Neural cell (in vitro differentiated cells): ENCODE results near the gene ALAS1. TPM values are rescaled to one million over a fixed set of nuclear protein-coding genes. Genes with fewer than 3 reads are reported as not detected.

Source experiments
- H2AFZ ChIP-seq: fragments of 200-600, 300-800 bp; sonication (generic), shearing (Covaris generic); 2 replicates; pipeline ENCODE4 v1.6.0; 2014; ENCODE audit warnings: low read depth, mild to moderate bottlenecking, antibody characterized with exemption, low read length, moderate library complexity
- H3F3A ChIP-seq: fragments of 200-600 bp; shearing (Covaris generic); 2 replicates; pipeline ENCODE4 v1.6.1; 2016; ENCODE audit warnings: mild to moderate bottlenecking, moderate library complexity, mixed read lengths, antibody characterized with exemption, low read length; ENCODE audit not compliant: insufficient read depth, poor library complexity, severe bottlenecking
- H3K27ac ChIP-seq: fragments of 200-600, 300-800 bp; sonication (generic), shearing (Covaris generic); 2 replicates; pipeline ENCODE4 v1.5.1; 2014; ENCODE audit warnings: mild to moderate bottlenecking, low read length, moderate library complexity
- H3K27me3 ChIP-seq: fragments of 300-800, 200-600 bp; sonication (generic), shearing (Covaris generic); 2 replicates; pipeline ENCODE4 v1.6.0; 2014; ENCODE audit warnings: mild to moderate bottlenecking, low read depth, low read length, moderate library complexity; ENCODE audit not compliant: insufficient read depth
- H3K36me3 ChIP-seq: fragments of 300-800, 200-600 bp; sonication (generic), shearing (Covaris generic); 2 replicates; pipeline ENCODE4 v1.5.1; 2014; ENCODE audit warnings: mild to moderate bottlenecking, antibody characterized with exemption, low read length, moderate library complexity; ENCODE audit not compliant: insufficient read depth
- H3K4me2 ChIP-seq: fragments of 300-800, 200-600 bp; sonication (generic), shearing (Covaris generic); 2 replicates; pipeline ENCODE4 v1.6.0; 2014; ENCODE audit warnings: mild to moderate bottlenecking, low read length
- H3K4me3 ChIP-seq: fragments of 300-800, 200-600 bp; sonication (generic), shearing (Covaris generic); 2 replicates; pipeline ENCODE4 v1.5.1; 2014; ENCODE audit warnings: mild to moderate bottlenecking, low read length, moderate library complexity
- H3K79me2 ChIP-seq: fragments of 200-600 bp; shearing (Covaris generic); replicated peaks from 2 replicates; pipeline ENCODE4 v1.6.0; 2014; ENCODE audit warnings: mild to moderate bottlenecking, low read length, moderate library complexity; ENCODE audit not compliant: insufficient read depth
- H3K9ac ChIP-seq: fragments of 300-800, 200-600 bp; sonication (generic), shearing (Covaris generic); 2 replicates; pipeline ENCODE4 v1.6.1; 2016; ENCODE audit warnings: mild to moderate bottlenecking, low read length, mixed read lengths
- H3K9me2 ChIP-seq: fragments of 200-600 bp; shearing (Covaris generic); 2 replicates; pipeline ENCODE4 v1.6.1; 2016; ENCODE audit warnings: mild to moderate bottlenecking, low read length, mixed read lengths; ENCODE audit not compliant: insufficient read depth
- H3K9me3 ChIP-seq: fragments of 200-600, 300-800 bp; sonication (generic), shearing (Covaris generic); 2 replicates; pipeline ENCODE4 v1.6.1; 2016; ENCODE audit warnings: mild to moderate bottlenecking, mixed run types, low read length, moderate library complexity, mixed read lengths
- H4K20me1 ChIP-seq: fragments of 200-600 bp; shearing (Covaris generic); 2 replicates; pipeline ENCODE4 v1.6.1; 2016; ENCODE audit warnings: mild to moderate bottlenecking, mixed run types; ENCODE audit not compliant: insufficient read depth
- EP300 ChIP-seq: fragments of 450-650 bp; conservative IDR thresholded peaks from 2 replicates; pipeline ENCODE4 v1.6.1; 2014; ENCODE audit warnings: antibody characterized with exemption, mild to moderate bottlenecking, moderate library complexity; ENCODE audit not compliant: poor library complexity, severe bottlenecking
- EZH2 ChIP-seq: fragments of 200-600, 300-800 bp; shearing (Covaris generic), sonication (generic); IDR thresholded peaks from 2 replicates; pipeline ENCODE4 v1.6.1; 2014; ENCODE audit warnings: antibody characterized with exemption, low read length, borderline replicate concordance, mild to moderate bottlenecking; ENCODE audit not compliant: insufficient read depth, poor library complexity, severe bottlenecking
- MXI1 ChIP-seq: fragments of 450-650 bp; conservative IDR thresholded peaks from 2 replicates; pipeline ENCODE4 v1.6.1; 2014; ENCODE audit warnings: antibody characterized with exemption, mild to moderate bottlenecking; ENCODE audit not compliant: poor library complexity, severe bottlenecking
- POLR2AphosphoS5 ChIP-seq: IDR thresholded peaks from 2 replicates; pipeline ENCODE4 v1.6.1; 2012
- SMC3 ChIP-seq: fragments of 450-650 bp; conservative IDR thresholded peaks from 2 replicates; pipeline ENCODE4 v1.6.1; 2014; ENCODE audit warnings: antibody characterized with exemption, mild to moderate bottlenecking, moderate library complexity; ENCODE audit not compliant: poor library complexity
- TAF1 ChIP-seq: IDR thresholded peaks from 2 replicates; pipeline ENCODE4 v1.6.1; 2012; ENCODE audit warnings: low read depth
- polyA plus RNA-seq: library from polyadenylated mRNA; depleted of rRNA; stranded (reverse); fragments of >200 nt; gene quantifications from 2 replicates; pipeline ENCODE4 v1.2.3, GENCODE V29; 2014
- TF ChIP-seq, protein P1 (sequence below): IDR thresholded peaks from 2 replicates; pipeline ENCODE4 v1.6.1; 2012; ENCODE audit warnings: borderline replicate concordance
- TF ChIP-seq, protein P2 (sequence below): fragments of 450-650 bp; IDR thresholded peaks from 2 replicates; pipeline ENCODE4 v1.5.1; 2014; ENCODE audit warnings: antibody characterized with exemption, mild to moderate bottlenecking, moderate library complexity; ENCODE audit not compliant: poor library complexity, severe bottlenecking

The ALAS1 gene
- polyA plus RNA-seq, 1 donor from 2014 or later, result 66.0 TPM

DNA sequence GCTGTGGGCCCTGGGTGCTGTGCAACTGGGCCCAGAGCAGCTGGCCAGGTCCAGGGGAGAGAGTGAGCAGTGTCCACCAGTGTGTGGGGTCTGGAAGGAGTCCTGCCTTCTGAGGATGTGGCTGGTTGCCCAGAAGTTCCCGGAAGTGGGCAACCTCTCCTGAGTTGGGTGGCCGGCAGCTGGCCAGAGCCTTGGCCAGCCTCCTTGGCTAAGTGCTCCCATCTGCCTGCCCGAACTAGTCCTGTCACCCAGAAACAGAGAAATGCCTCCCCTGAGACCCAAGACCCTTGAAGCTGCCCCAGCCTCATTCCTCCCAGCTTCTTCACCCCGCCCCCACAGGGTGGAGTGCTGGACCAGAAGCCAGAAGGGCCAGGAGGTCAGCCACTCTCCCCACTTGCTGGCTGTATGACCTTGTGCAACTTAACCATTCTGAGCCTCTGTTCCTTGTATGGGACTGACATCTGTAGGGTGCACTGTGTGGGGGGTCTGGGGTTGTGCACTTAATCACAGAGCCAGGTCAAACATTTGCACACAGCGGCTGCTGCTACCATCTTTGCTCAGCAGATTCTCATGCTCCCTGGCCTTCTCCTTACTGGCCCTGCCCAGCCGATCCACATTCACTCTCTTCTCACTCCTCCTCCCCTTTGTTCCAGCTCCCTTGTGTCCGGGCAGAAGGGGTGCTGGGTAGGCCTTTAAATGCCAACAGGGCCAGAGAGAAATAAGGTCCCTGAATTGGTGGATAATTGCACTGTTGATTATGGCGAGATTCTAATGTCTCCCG, 7.5 kb upstream of the ALAS1 start:
- no peaks in the 10 kb centered on the region for H4K20me1 ChIP-seq
- H3K4me3 ChIP-seq, result no peak overlapping the region
- H3K79me2 ChIP-seq, result no peaks in the 10 kb centered on the region
- TF ChIP-seq TAF1 (no peak), EP300 (no peak), SMC3 (no peak), EZH2 (no peak), POLR2AphosphoS5 (no peak)
- TF ChIP-seq, protein P1, sequence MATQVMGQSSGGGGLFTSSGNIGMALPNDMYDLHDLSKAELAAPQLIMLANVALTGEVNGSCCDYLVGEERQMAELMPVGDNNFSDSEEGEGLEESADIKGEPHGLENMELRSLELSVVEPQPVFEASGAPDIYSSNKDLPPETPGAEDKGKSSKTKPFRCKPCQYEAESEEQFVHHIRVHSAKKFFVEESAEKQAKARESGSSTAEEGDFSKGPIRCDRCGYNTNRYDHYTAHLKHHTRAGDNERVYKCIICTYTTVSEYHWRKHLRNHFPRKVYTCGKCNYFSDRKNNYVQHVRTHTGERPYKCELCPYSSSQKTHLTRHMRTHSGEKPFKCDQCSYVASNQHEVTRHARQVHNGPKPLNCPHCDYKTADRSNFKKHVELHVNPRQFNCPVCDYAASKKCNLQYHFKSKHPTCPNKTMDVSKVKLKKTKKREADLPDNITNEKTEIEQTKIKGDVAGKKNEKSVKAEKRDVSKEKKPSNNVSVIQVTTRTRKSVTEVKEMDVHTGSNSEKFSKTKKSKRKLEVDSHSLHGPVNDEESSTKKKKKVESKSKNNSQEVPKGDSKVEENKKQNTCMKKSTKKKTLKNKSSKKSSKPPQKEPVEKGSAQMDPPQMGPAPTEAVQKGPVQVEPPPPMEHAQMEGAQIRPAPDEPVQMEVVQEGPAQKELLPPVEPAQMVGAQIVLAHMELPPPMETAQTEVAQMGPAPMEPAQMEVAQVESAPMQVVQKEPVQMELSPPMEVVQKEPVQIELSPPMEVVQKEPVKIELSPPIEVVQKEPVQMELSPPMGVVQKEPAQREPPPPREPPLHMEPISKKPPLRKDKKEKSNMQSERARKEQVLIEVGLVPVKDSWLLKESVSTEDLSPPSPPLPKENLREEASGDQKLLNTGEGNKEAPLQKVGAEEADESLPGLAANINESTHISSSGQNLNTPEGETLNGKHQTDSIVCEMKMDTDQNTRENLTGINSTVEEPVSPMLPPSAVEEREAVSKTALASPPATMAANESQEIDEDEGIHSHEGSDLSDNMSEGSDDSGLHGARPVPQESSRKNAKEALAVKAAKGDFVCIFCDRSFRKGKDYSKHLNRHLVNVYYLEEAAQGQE, result no peak
- TF ChIP-seq, protein P2, sequence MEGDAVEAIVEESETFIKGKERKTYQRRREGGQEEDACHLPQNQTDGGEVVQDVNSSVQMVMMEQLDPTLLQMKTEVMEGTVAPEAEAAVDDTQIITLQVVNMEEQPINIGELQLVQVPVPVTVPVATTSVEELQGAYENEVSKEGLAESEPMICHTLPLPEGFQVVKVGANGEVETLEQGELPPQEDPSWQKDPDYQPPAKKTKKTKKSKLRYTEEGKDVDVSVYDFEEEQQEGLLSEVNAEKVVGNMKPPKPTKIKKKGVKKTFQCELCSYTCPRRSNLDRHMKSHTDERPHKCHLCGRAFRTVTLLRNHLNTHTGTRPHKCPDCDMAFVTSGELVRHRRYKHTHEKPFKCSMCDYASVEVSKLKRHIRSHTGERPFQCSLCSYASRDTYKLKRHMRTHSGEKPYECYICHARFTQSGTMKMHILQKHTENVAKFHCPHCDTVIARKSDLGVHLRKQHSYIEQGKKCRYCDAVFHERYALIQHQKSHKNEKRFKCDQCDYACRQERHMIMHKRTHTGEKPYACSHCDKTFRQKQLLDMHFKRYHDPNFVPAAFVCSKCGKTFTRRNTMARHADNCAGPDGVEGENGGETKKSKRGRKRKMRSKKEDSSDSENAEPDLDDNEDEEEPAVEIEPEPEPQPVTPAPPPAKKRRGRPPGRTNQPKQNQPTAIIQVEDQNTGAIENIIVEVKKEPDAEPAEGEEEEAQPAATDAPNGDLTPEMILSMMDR, result no peak
- no peak overlapping the region for H3K4me2 ChIP-seq
- H3K27me3 ChIP-seq, result no peaks in the 10 kb centered on the region
- no peak overlapping the region for H2AFZ ChIP-seq
- H3K36me3 ChIP-seq, result no peaks in the 10 kb centered on the region
- no peaks in the 10 kb centered on the region for H3F3A ChIP-seq
- H3K9me3 ChIP-seq, result no peaks in the 10 kb centered on the region
- H3K9ac ChIP-seq, result no peak overlapping the region
- no peak overlapping the region for H3K27ac ChIP-seq
- no peaks in the 10 kb centered on the region for H3K9me2 ChIP-seq

DNA sequence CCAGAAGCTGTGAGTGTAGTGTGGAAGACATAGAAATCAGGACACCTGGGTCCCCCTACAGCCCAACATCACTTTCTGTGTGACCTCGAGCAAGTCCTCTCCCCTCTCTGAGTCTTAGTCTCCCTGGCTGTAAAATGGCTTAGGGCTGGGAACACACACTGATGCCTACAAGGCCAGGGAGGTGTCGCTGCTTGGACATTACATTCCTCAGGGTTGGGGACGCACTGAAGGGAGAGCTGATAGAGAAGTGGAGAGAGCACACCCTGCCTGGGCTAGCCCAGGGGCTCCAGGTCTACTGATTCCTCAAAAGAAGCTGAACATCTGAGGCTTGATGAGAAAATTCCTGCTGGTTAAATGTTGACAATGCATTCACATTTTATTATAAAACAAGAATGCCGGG, 6.3 kb upstream of the ALAS1 start:
- no peaks in the 10 kb centered on the region for H3K27me3 ChIP-seq
- H3K27ac ChIP-seq, result no peak overlapping the region
- H3K79me2 ChIP-seq, result no peaks in the 10 kb centered on the region
- H3K9me3 ChIP-seq, result no peaks in the 10 kb centered on the region
- TF ChIP-seq, protein P1, result no peak
- TF ChIP-seq EP300, result no peak
- TF ChIP-seq MXI1, result no peak
- TF ChIP-seq SMC3, result no peak
- H3K9me2 ChIP-seq, result no peaks in the 10 kb centered on the region
- H3F3A ChIP-seq, result no peaks in the 10 kb centered on the region
- no peak overlapping the region for H2AFZ ChIP-seq
- H3K4me3 ChIP-seq, result no peak overlapping the region
- no peak overlapping the region for H3K9ac ChIP-seq
- no peak overlapping the region for H3K4me2 ChIP-seq
- H3K36me3 ChIP-seq, result no peaks in the 10 kb centered on the region
- no peaks in the 10 kb centered on the region for H4K20me1 ChIP-seq
